ENCODE results near the gene LARP4. TPM values are rescaled to one million over a fixed set of nuclear protein-coding genes. Genes with fewer than 3 reads are reported as not detected.
"Not testable (repeated sequence)": the region's sequence is repeated elsewhere in the genome, so short reads cannot be mapped to it uniquely, and the experiment has no call there.

The LARP4 gene
- polyA plus RNA-seq, 1 donor from 2014 or later, result 17.8 TPM

- Histone ChIP-seq H4K20me1 (ENCODE audit: insufficient read depth) (no peaks in the 10 kb centered on the region), H3F3A (ENCODE audit: insufficient read depth, low read length, poor library complexity, severe bottlenecking) (no peaks in the 10 kb centered on the region), H3K9me3 (ENCODE audit: low read length) (no peaks in the 10 kb centered on the region), H3K4me3 (ENCODE audit: low read length) (no peak overlapping the region), H3K27me3 (ENCODE audit: insufficient read depth, low read depth, low read length) (no peaks in the 10 kb centered on the region), H2AFZ (ENCODE audit: low read depth, low read length) (no peak overlapping the region), H3K36me3 (ENCODE audit: insufficient read depth, low read length) (peaks cover 6% of the 10 kb centered on the region), H3K9me2 (ENCODE audit: insufficient read depth, low read length) (no peaks in the 10 kb centered on the region), H3K4me2 (ENCODE audit: low read length) (no peak overlapping the region), H3K79me2 (replicated peaks; ENCODE audit: insufficient read depth, low read length) (peaks cover 3% of the 10 kb centered on the region), H3K9ac (ENCODE audit: low read length) (no peak overlapping the region), H3K27ac (ENCODE audit: low read length) (no peak overlapping the region)
- TF ChIP-seq TAF1 (IDR thresholded peaks at IDR 0.05; ENCODE audit: low read depth), result no peak
- TF ChIP-seq MXI1 (conservative IDR thresholded peaks at IDR 0.05; ENCODE audit: poor library complexity, severe bottlenecking), result no peak
- no peak for TF ChIP-seq POLR2AphosphoS5 (IDR thresholded peaks at IDR 0.05)
- TF ChIP-seq SMC3 (conservative IDR thresholded peaks at IDR 0.05; ENCODE audit: poor library complexity), result no peak
- TF ChIP-seq EZH2 (IDR thresholded peaks at IDR 0.05; ENCODE audit: borderline replicate concordance, insufficient read depth, low read length, poor library complexity, severe bottlenecking), result no peak
- no peak for TF ChIP-seq EP300 (conservative IDR thresholded peaks at IDR 0.05; ENCODE audit: poor library complexity, severe bottlenecking)
- TF ChIP-seq REST (IDR thresholded peaks at IDR 0.05; ENCODE audit: borderline replicate concordance), result no peak
- TF ChIP-seq CTCF (IDR thresholded peaks at IDR 0.05; ENCODE audit: poor library complexity, severe bottlenecking), result no peak
- TF ChIP-seq RAD21 (conservative IDR thresholded peaks at IDR 0.05), result no peak
Observed at GRCh38 chr12:50425589-50426258, 25.0 kb downstream of the LARP4 start.

GRCh38 chr12:50431656-50432055, 31.0 kb downstream of the LARP4 start:
- not testable (repeated sequence) for H3K27ac ChIP-seq (ENCODE audit: low read length); H3K36me3 ChIP-seq (ENCODE audit: insufficient read depth, low read length); H3K9me2 ChIP-seq (ENCODE audit: insufficient read depth, low read length); H2AFZ ChIP-seq (ENCODE audit: low read depth, low read length); H3K4me3 ChIP-seq (ENCODE audit: low read length); H3K4me2 ChIP-seq (ENCODE audit: low read length); H3K27me3 ChIP-seq (ENCODE audit: insufficient read depth, low read depth, low read length); H3K79me2 ChIP-seq (replicated peaks; ENCODE audit: insufficient read depth, low read length); H3K9me3 ChIP-seq (ENCODE audit: low read length); H3F3A ChIP-seq (ENCODE audit: insufficient read depth, low read length, poor library complexity, severe bottlenecking); H4K20me1 ChIP-seq (ENCODE audit: insufficient read depth); H3K9ac ChIP-seq (ENCODE audit: low read length)

Measured in neural cell (in vitro differentiated cells).